Endothelial cell of hepatic sinusoid (primary cell): ENCODE data around the gene RGP1.

Experiments
- in situ Hi-C: cut with HindIII; loops from 2 replicates; pipeline ENCODE4 v1.10.0; 2017; ENCODE audit warnings: low sequenced_read_pairs

Gene RGP1

GRCh38 chr9:35763803-35764202 is 14.7 kb downstream of the RGP1 start:
- in situ Hi-C loops: loop anchor here (5.0 kb wide), 1 partner anchor 103 kb away; no protein-coding TSS in a partner anchor

DNA sequence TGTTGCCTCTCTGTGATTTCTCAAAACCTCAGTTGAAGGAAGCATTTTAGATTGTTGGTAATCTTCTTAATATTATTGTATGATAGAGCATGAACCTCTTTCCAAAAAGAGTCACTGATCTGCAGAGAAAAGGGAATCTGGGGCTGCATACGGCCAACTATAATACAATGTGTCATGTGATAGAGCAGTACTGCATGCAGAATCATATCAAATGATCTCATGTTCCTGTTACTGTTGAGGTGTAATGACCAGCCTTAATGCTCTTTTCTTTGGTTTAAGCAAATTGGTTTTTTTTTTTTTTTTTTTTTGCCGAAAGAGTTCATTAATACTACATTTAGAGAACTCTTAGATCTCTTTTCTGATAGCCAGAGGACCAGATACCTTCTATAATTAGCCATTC is 17.9 kb downstream of the RGP1 start:
- in situ Hi-C loops: no loop called here

DNA sequence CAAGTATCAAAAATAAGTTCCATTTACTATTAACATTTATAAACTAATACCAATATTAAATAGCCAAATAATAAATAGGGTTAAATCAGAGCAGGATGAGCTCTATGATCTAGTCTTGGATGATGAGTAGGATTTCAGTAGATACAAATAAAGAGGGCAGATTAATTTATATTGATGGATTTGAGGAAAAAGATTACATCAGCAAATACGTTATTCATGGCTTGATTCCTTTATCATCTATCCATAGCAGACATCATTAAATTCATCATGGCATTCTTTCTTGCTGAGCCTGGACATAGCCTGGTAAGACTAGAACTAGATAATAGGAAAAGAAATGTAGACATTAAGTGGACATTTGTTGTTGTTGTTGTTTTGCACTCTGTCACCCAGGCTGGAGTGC is 18.4 kb downstream of the RGP1 start:
- in situ Hi-C loops: no loop called here

- in situ Hi-C loops: no loop called here
These were observed 20.7 kb downstream of the RGP1 start for GRCh38 chr9:35769763-35770162.

GRCh38 chr9:35771075-35771433 is 22.0 kb downstream of the RGP1 start:
- in situ Hi-C loops: no loop called here

DNA sequence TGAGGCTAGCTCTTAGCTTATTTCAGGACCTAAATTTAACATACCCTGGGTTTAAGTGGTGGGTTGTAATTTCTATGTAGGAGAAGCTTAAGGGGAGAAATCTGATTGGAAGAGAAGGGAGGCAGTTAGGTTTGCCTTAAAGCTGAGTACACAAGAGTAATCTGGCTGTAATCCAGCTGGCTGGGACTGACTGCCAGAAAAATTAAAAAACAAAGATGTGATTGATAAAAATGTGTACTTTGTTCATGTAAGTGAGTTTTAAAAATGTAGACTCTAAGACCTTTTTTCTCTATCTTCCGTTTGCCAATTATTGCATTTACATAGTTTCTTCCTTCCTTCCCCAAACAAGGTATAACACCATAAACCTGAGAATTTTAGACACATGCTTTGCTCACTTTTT is 22.4 kb downstream of the RGP1 start:
- in situ Hi-C loops: no loop called here

DNA sequence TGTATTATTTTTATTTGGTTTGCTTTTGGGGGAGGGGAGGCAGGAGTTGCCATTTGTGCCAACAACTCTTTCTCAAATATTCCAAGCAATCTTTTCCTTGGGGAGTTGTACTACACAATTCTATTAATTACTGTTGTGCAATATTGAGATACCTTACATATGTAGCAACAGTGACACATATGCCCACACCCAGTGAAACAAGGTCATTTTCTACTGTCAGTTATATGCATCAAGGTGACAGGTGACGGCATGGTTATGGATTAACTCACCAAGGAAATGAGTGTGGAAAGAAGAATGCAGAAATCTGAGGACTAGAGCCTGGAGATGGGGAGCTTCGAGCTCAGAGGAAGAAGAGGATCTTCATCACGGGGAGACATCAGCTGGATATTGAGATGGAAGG is 22.9 kb downstream of the RGP1 start:
- in situ Hi-C loops: no loop called here

DNA sequence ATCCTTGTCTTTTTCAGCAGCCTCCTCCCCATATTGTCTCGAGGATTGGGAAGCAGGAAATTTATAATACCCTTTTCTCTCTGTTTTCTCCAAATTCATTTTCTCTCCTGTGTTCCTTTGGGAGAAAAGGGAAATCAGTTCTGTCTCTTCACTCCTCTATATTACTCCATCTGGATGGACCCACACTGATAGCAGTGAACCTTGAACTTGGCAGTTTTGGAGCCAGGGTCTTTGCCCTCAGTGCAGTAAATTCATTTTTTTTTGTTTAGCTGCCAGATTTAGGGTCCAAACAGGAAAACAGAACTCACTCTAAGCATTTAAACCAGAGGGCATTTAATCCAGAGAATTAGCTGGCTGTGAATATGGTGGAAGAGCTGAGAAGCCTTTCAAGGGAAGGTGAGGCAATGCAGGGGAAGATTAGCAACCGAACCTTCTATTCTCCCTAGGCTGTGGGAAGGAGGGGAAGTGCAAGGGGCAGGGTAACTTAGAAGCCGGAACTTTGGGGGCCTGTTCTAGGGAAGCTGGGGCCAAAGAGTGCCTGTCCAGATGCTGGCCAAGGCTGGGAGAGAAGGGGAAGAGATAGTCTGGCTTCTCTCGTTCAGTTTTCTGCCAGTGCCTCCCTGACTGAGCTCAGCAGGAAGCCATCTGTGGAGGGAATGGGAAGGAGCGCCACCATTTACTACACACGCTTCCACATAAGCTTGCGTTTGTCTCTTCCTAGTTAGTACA is 26.0 kb downstream of the RGP1 start:
- in situ Hi-C loops: no loop called here

- in situ Hi-C loops: no loop called here
These were observed 26.9 kb downstream of the RGP1 start for GRCh38 chr9:35776018-35776417.

- in situ Hi-C loops: no loop called here
These were observed 29.4 kb downstream of the RGP1 start for GRCh38 chr9:35778496-35778895.

DNA sequence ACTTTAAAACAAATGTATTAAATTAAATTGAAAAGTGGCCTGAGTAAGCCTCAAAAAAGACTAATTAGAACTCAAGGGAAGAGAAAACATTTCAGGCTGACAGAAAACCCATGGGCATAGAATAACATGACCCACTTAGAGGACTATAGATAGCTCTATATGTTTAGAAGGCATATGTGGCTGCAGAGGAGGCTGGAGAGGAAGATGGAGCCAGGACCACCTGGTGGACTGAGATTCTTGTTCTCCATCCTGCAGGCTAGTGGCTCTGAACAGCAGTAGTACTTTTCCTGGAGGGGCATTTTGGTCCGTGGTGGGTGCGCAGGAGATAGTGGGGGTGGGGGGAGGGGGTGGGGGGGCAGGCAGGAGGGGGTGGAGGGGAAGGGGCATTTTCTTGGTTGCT is 32.0 kb downstream of the RGP1 start:
- in situ Hi-C loops: no loop called here

DNA sequence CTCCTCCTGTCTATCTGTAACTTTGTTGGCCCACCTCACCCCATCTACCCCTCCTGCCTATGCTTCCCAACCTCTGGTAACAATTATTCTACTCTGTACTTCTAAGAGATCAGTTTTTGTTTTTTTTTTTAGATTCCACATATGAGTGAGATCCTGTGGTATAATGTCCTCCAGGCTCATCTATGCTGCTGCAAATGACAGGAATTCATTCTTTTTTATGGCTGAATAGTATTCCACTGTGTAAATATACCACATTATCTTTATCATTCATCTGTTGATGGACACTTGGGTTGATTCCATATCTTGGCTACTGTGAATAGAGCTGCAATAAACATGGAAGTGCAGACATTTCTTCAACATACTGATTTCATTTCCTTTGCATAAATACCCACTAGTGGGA is 34.3 kb downstream of the RGP1 start:
- in situ Hi-C loops: no loop called here

GRCh38 chr9:35789541-35789940 is 40.5 kb downstream of the RGP1 start:
- in situ Hi-C loops: no loop called here

DNA sequence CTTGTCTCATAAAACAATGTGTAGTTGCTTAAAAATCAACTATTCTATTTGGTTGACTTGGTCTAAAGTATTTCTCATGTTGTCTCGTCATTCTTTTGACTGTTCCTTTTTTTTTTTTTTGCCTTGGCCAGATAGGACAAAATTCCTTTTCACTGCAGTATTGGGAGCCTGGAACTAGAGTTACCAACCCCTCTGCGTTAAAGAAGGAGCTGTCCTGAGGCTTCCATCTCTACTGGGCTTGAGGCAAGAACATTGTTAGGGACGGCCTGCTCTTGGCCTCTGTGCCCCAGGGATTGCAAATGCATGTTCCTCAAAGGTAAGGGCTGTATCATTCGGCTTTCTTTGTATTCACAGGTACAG is 40.9 kb downstream of the RGP1 start:
- in situ Hi-C loops: no loop called here

GRCh38 chr9:35790385-35791296 is 41.6 kb downstream of the RGP1 start:
- in situ Hi-C loops: no loop called here

GRCh38 chr9:35791297-35791921 is 42.3 kb downstream of the RGP1 start, which contains the start of gene NPR2:
TSS of gene NPR2 (plus strand) at chr9:35791591. CDS start at chr9:35792409, 818 bp downstream.
- in situ Hi-C loops: no loop called here

DNA sequence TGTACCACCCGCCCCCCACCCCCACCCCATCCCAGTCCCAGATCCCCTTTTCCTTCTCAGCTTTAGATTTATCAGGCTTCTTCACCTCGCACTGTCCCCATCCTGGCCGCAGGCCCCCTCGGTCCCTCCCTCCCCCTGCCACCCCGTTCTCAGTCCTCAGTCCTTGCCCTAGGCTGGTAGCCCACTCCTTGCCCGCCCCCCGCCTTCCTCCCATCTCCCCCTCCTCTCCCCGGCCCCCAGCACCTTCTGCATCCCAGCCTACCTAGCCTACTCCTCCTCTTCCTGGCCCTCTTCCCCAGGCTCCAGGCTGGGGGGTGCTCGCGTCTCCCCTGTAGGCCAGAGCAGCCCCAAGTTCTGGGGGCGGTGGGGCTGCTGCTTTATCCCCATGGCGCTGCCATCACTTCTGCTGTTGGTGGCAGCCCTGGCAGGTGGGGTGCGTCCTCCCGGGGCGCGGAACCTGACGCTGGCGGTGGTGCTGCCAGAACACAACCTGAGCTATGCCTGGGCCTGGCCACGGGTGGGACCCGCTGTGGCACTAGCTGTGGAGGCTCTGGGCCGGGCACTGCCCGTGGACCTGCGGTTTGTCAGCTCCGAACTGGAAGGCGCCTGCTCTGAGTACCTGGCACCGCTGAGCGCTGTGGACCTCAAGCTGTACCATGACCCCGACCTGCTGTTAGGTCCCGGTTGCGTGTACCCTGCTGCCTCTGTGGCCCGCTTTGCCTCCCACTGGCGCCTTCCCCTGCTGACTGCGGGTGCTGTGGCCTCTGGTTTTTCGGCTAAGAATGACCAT is 43.1 kb downstream of the RGP1 start:
- in situ Hi-C loops: no loop called here

DNA sequence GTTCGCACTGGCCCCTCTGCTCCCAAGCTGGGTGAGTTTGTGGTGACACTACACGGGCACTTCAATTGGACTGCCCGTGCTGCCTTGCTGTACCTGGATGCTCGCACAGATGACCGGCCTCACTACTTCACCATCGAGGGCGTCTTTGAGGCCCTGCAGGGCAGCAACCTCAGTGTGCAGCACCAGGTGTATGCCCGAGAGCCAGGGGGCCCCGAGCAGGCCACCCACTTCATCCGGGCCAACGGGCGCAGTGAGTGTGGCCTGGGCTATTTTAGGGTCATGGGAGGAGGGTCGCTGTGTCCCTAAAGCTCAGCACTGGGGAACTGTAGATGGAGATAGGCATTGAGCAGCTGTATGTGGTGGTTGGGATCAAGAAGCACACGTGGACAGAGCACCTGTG is 43.7 kb downstream of the RGP1 start:
- in situ Hi-C loops: no loop called here

- in situ Hi-C loops: no loop called here
These were observed 44.4 kb downstream of the RGP1 start for GRCh38 chr9:35793461-35793860.

- in situ Hi-C loops: no loop called here
These were observed 46.6 kb downstream of the RGP1 start for GRCh38 chr9:35795695-35796094.
